Stimulated activated CD8-positive, alpha-beta memory T cell treated with anti-CD3 and anti-CD28 coated beads, Interleukin-15, amount 100 ng/mL, for 24 hours (primary cell): ENCODE measurements around the gene TRIM71.
"Not testable (repeated sequence)": the region's sequence is repeated elsewhere in the genome, so short reads cannot be mapped to it uniquely, and the experiment has no call there.

Experiments
- DNase-seq: peaks from one replicate; pipeline ENCODE4 v3.0.0-alpha.2; 2020; ENCODE audit warnings: low read depth

Gene TRIM71

DNA sequence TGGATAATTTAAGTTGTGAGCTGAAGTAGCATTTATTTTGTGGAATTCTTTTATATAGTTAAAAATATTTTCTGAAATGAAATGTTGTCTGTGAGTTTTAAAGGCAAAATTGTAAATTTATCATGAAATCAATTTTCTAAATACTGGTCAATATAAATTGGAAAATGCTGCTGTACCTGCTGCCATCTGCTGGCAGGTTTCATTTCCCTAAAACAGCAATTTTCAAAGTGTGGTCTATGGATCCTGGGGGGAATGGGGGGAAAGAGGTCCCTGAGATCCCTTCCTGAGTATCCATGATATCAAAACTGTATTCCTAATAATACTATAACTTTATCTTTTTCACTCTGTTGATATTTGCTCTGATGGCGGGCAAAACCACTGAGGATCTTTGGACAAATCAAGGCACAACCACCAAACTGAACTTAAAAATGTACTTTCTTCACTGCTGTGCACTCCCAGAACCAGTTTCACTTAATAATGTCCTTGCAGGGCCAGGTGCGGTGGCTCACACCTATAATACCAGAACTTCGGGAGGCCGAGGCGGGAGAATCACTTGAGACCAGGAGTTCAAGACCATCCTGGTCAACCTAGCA, 116.4 kb downstream of the TRIM71 start:
- no peak for DNase-seq

DNA sequence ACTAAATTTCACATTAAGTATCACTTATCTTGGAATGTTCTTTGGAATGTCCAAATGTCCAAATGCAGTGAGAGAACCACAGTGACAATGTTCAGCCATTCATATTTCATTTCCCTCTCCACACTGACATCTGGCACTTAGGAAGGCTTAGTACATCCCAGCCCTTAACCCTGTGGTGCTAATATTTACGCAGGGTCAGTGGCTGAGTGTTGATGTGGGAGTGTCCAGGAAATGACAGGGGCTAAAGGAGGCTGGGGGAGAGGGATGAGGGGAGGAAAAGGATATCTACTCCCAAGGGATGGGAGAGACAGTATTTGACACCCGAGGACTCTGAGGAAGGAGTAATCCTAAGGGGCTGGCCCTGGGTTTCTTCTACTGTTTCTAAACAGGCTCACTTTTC, 119.5 kb downstream of the TRIM71 start:
- no peak for DNase-seq

DNA sequence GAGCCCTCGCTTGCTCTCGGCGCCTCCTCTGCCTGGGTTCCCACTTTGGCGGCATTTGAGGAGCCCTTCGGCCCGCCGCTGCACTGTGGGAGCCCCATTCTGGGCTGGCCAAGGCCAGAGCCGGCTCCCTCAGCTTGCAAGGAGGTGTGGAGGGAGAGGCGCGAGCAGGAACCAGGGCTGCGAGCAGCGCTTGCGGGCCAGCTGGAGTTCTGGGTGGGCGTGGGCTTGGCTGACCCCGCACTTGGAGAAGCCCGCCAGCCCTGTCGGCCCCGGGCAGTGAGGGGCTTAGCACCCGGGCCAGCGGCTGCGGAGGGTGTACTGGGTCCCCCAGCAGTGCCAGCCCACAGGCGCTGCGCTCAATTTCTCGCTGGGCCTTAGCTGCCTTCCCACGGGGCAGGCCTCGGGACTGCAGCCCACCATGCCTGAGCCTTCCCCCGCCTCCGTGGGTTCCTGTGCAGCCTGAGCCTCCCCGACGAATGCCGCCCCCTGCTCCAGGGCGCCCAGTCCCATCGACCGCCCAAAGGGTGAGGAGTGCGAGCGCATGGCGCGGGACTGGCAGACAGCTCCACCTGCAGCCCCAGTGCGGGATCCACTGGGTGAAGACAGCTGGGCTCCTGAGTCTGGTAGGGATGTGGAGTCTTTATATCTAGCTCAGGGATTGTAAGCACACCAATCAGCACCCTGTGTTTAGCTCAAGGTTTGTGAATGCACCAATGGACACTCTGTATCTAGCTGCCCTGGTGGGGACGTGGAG, 121.9 kb downstream of the TRIM71 start:
- DNase-seq: not testable (repeated sequence)

DNA sequence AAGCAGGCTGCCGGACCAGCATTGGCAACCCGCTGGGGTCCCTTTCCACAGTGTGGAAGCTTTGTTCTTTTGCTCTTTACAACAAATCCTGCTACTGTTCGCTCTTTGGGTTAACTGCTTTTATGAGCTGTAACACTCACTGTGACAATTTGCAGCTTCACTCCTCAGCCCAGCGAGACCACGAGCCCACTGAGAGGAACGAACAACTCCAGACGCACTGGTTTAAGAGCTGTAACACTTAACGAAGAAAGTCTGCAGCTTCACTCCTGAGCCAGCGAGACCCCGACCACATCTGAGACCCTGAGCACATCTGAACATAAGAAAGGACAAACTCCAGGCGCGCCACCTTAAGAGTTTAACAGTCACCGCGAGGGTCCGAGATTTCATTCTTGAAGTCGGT, 122.9 kb downstream of the TRIM71 start:
- no peak for DNase-seq

DNA sequence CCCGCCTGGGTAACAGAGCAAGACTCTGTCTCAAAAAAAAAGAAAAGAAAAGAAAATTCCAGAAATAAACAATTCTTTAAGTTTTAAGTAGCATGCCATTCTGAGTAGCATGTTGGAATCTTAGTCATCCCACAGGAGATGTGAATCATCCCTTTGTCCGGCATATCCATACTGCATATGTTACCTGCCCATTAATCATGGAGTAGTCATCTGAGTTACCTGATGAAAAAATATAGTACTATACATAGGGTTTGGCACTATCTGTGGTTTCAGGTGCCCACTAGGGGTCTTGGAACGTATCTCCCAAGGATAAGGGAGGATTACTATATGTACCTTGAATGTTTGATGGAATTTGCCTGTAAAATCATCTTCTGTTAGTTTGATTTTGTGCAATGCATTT, 127.3 kb downstream of the TRIM71 start:
- DNase-seq: no peak

DNA sequence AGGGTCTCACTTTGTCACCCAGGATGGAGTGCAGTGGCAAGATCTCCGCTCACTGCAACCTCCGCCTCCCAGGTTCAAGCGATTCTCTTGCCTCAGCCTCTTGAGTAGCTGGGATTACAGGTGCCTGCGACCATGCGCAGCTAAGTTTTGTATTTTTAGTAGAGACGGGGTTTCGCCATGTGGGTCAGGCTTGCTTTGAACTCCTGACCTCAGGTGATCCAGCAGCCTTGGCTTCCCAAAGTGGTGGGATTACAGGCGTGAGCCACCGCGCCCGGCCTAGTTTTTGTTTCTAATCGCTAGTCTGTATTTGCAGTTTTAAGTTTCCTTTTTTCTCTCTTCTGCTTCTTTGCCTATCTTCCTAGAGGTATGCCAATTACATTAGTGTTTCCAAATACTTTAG, 127.8 kb downstream of the TRIM71 start:
- not testable (repeated sequence) for DNase-seq

DNA sequence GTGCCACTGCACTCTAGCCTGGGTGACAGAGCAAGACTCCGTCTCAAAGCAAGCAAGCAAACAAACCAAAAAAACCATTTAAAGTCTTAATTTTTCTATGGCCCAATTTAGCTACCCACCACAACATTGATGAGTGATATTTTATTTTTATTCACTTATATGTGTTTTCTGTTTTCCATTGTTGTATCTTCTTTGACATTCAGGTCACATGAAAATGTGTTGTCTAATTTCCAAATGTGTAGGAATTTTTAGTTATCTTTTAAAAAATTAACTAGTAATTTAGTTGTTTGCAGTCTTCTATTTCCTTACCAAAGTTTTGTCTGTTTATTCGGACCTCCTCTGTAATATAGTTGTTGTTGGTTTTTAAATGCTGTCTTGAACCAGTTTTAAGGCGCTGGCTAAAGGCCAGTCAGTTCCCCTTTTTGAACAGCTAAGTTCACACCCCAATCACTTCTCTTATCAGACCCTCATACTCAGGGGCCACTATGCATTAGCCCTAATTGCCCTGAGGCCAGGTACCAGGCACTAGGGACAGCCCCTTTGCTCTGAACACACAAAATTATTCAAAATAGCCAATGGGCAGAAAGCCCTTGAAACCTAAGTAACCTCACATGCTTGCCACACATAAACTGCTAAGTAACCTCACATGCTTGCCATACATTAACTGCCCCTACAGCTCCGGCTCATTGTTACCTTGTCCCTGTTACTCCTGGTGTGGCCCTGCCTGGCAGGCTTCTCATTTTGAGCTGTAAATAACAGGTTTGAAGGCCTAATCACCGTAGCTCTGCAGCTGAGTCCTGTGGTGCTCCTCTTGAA, 129.4 kb downstream of the TRIM71 start:
- DNase-seq: no peak
